HG03469 (cell line): Measurements from ENCODE around the gene CPSF3.

Experiments
- ATAC-seq: cut with Tn5 transposase; IDR thresholded peaks from one replicate; pipeline ENCODE4 v1.9.1; 2021; ENCODE audit warnings: mild to moderate bottlenecking, moderate library complexity, moderate number of reproducible peaks; ENCODE audit not compliant: unreplicated experiment

The CPSF3 gene

GRCh38 chr2:9423100-9423921 lies at the start of gene CPSF3, which contains the start of gene ITGB1BP1:
CPSF3 (plus strand) TSS chr2:9423654; CDS start chr2:9423774, 120 bp downstream.
ITGB1BP1 (minus strand) TSS chr2:9423528; CDS start chr2:9418697, 4,831 bp downstream.
- peak; percentile 51 for ATAC-seq

GRCh38 chr2:9374071-9374730 lies 49.3 kb upstream of the CPSF3 start:
- ATAC-seq: no peak

DNA sequence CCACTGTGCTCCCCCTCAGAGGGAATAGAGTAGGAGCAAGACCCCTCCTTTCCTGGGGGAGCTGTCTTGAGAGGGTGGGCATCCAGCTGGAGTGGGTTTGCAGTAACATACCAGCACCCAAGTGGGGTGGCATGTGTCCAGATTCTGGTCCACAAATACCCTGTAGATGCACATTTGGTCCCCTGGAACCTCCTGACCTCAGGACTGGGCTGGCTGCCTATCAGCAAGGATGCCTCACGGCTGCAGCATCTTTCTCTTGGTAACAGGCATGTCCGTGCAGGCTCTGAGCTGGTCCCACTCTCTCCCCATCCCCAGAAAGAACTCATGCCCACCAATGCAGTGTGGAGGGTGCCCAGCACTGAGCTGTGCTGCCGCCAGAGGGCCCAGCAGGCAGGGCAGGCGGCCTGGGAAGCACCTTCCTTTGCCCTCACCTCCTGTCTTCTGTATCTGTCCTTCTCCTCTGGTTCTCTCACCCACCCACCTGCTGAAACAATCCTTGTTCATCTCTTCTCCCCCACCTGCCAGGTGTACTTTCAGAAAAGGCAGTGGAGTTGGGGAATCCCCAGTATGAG lies 47.5 kb upstream of the CPSF3 start:
- no peak for ATAC-seq

GRCh38 chr2:9377461-9378097 lies 45.9 kb upstream of the CPSF3 start:
- no peak for ATAC-seq

- no peak for ATAC-seq
These were observed 44.7 kb upstream of the CPSF3 start for GRCh38 chr2:9378433-9379390.

DNA sequence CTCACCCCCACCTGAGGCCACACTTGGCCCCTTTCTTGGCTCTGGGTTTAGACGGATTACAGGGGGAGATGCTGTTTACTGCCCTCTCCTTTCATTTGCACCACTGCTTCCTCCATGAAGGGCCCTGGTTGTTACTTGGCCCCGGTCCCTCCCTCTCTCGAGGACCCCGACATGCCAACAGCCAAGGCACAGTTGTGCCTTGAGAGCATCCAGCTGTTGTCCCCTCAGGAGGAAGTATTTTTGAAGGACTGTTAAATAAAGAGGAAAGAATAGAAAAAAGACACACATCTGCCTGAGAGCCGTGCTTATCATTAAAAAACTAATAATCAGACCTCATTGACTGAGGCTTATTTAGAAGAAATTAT lies 44.1 kb upstream of the CPSF3 start:
- no peak for ATAC-seq

GRCh38 chr2:9380702-9381628 lies 42.5 kb upstream of the CPSF3 start:
- ATAC-seq: no peak

- no peak for ATAC-seq
These were observed 40.7 kb upstream of the CPSF3 start for GRCh38 chr2:9382604-9383235.

DNA sequence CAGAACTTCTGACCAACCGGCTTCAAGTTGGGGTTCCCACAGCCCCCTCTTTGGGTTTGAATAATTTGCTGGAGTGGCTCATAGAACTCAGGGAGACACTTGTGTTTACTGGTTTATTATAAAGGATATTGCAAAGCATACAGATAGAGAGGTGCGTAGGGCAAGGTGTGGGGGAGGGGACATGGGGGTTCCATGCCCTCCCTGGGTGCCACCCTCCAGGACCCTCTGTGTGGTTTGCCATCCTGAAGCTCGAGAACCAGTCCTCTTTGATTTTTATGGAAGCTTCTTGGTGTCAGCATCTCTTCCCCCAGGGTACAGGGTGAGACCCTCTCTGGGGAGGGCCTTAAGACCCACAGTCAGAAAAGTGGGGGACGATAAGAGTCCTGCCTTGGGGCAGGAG lies 38.9 kb upstream of the CPSF3 start:
- ATAC-seq: no peak

- ATAC-seq: no peak
These were observed 37.6 kb upstream of the CPSF3 start for GRCh38 chr2:9385841-9386240.

- no peak for ATAC-seq
These were observed 35.2 kb upstream of the CPSF3 start for GRCh38 chr2:9388199-9388681.

DNA sequence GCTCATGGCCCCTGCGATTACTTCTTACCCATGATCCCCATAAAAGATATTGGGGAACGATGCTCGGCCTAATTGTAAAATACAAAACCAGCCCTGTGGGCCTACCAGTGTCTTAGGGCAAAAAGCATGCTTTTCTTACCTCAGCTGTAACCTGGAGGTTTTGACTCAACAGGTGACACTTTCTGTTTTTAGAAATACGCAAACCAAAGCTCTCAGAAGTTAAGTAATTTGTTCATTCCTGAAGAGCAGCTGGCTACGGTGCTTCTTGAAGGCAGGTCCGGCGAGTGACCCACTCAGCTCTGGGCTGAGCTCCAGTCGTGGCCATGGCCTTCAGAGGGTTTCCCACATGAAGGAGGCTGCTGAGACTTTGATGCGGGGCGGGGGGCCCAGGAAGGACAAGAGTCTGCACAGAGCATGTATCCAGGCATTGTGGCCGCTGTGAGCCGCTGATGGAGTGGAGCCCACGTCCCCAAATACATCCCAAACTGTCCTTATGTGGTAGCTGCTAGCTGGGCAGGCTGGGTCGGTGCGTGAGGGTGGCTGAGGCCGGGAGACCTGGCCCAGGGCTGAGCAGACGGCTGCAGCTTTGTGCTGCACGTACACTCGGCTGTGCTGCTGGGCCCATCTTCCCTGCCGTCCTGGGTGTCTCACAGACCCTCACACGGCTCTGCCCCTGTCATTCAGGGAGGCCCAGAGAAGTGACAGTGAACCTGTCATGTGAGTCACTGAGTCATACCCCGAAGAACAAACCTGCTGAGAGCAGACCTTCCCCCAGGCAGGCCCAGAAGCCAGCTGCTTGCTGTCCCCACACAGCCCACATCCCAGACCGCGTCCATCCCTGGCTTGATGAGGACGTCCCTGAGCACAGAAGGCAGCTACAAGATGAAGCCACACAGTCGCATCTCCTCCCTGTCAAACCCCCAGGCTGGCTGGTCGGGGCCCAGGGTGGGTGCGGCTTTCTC lies 34.2 kb upstream of the CPSF3 start:
- no peak for ATAC-seq

GRCh38 chr2:9390151-9390850 lies 33.2 kb upstream of the CPSF3 start:
- no peak for ATAC-seq

DNA sequence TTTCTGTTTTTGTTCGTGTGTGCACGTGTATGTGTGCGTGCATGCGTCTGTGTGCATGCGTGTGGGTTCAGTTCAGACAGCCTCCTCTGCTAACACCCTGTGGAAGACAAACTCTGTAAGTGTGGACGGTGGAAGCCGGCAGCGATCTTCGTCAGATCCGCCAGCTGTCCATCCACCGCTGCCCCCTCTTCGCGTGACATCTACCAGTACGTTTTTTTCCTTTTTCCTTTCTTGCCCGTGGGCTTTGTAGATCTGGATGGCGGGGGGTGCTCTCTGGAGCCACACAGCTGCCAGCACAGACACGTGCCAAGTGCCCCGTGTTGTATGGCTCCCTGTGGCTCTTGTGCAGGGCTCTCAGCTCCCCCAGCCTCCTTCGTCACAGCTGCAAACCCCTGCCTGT lies 32.5 kb upstream of the CPSF3 start:
- no peak for ATAC-seq

GRCh38 chr2:9391961-9392720 lies 31.3 kb upstream of the CPSF3 start:
- ATAC-seq: no peak
